HepG2 (cell line): ENCODE results near the gene SRF. TPM values are rescaled to one million over a fixed set of nuclear protein-coding genes. Genes with fewer than 3 reads are reported as not detected.

Source experiments
- ARID4A ChIP-seq: sonication (generic); formaldehyde crosslinking; IDR thresholded peaks from 2 replicates; pipeline ENCODE4 v1.5.0; 2020; ENCODE audit warnings: mild to moderate bottlenecking, missing genetic modification reagents, borderline replicate concordance
- ERF ChIP-seq: IDR thresholded peaks from 2 replicates; pipeline ENCODE4 v1.6.1; 2018; ENCODE audit warnings: missing biosample characterization, missing genetic modification reagents
- GRHL1 ChIP-seq: sonication (generic); formaldehyde crosslinking; conservative IDR thresholded peaks from 2 replicates; pipeline ENCODE4 v1.8.0; 2022; ENCODE audit warnings: missing genetic modification reagents
- HNRNPUL1 ChIP-seq: fragments of 200-400 bp; formaldehyde crosslinking; IDR thresholded peaks from 2 replicates; pipeline ENCODE4 v1.6.1; 2017; ENCODE audit warnings: low read depth, mild to moderate bottlenecking, low read length, moderate library complexity
- IRF1 ChIP-seq: sonication (generic); formaldehyde crosslinking; IDR thresholded peaks from 2 replicates; pipeline ENCODE4 v1.4.0; 2020; ENCODE audit warnings: low read depth, mild to moderate bottlenecking, missing genetic modification reagents
- MIER3 ChIP-seq: IDR thresholded peaks from 2 replicates; pipeline ENCODE4 v1.6.1; 2016; ENCODE audit warnings: missing compliant biosample characterization, borderline replicate concordance
- NFATC3 ChIP-seq: sonication (generic); formaldehyde crosslinking; IDR thresholded peaks from 2 replicates; pipeline ENCODE4 v1.5.1; 2020; ENCODE audit warnings: mild to moderate bottlenecking, missing genetic modification reagents
- TCF7L2 ChIP-seq: IDR thresholded peaks from 2 replicates; pipeline ENCODE4 v1.6.1; 2011; ENCODE audit warnings: mild to moderate bottlenecking, low read depth, low read length, moderate library complexity
- YY1 ChIP-seq: IDR thresholded peaks from 2 replicates; pipeline ENCODE4 v1.6.1; 2011; ENCODE audit warnings: low read length, low read depth, moderate library complexity, mild to moderate bottlenecking; ENCODE audit not compliant: insufficient read depth, insufficient replicate concordance
- ZBTB39 ChIP-seq: sonication (generic); formaldehyde crosslinking; IDR thresholded peaks from 2 replicates; pipeline ENCODE4 v1.5.0; 2020; ENCODE audit warnings: missing genetic modification reagents
- ZNF343 ChIP-seq: sonication (generic); formaldehyde crosslinking; IDR thresholded peaks from 2 replicates; pipeline ENCODE4 v1.4.0; 2020; ENCODE audit warnings: mild to moderate bottlenecking, missing genetic modification reagents
- ZNF383 ChIP-seq: sonication (generic); formaldehyde crosslinking; IDR thresholded peaks from 2 replicates; pipeline ENCODE4 v1.4.0; 2020; ENCODE audit warnings: missing genetic modification reagents, mild to moderate bottlenecking, borderline replicate concordance
- ZNF772 ChIP-seq: sonication (generic); formaldehyde crosslinking; IDR thresholded peaks from 2 replicates; pipeline ENCODE4 v1.5.0; 2020; ENCODE audit warnings: mild to moderate bottlenecking, missing genetic modification reagents
- polyA plus RNA-seq, 8 experiments: library from polyadenylated mRNA; depleted of rRNA in 3 of 8; stranded (reverse) in 7 of 8; unstranded in 1 of 8; fragments of >200 nt; fragmentation: Illumina TruSeq in 4 of 8; extraction: Trizol in 4 of 8; gene quantifications; 2 replicates each; pipeline versions ENCODE4 v1.2.1 to v1.2.3, GENCODE V29; 2011 to 2016; ENCODE audit warnings: low read depth in 4 of 8, missing spikeins in 1 of 8, mixed read lengths in 1 of 8; ENCODE audit not compliant: insufficient read depth in 1 of 8
- total RNA-seq, 5 experiments: library from RNA; depleted of rRNA; stranded (reverse); fragments of >200 nt; fragmentation: Illumina TruSeq; extraction: Trizol; gene quantifications; 2 replicates each; pipeline ENCODE4 v1.2.3, GENCODE V29; 2016; ENCODE audit warnings: low read depth in 1 of 5
- TF ChIP-seq, protein P1 (sequence below): sonication (generic); formaldehyde crosslinking; conservative IDR thresholded peaks from 2 replicates; pipeline ENCODE4 v1.4.0; 2020; ENCODE audit warnings: mild to moderate bottlenecking, missing genetic modification reagents, moderate library complexity

The SRF gene
- total and polyA plus RNA-seq, 2 of the 13 experiments (the other 11 are each of a cell fraction or from before 2014, with no cell fraction given), result 25.5 to 44.1 TPM

DNA sequence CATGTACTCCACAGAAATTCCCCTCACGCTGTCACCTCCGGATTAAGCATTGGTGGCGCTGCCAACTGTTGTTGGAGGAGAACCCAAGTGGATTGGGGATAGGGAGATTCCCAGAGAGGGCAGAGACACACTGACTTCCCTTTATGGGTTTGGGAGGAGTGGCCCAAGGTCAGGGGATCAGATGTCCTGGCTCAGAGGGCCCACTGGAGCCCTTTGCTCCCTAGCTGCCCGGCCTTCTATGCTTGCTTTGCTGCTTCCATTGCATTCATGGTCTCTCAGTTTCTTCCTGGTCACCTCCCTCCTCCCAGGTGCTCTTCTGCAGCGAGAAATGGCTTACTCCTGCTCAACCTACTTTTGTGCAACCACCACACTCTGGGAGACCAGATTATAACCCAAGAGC lies 25.3 kb downstream of the SRF start (continued):
- TF ChIP-seq IRF1 (CRISPR knock-in tag) (no peak), HNRNPUL1 (no peak), ARID4A (CRISPR knock-in tag) (0 out of 2 replicates have a peak, but pooled peaks have one; percentile 14), ZNF343 (CRISPR knock-in tag) (no peak), ZNF383 (CRISPR knock-in tag) (no peak), ZBTB39 (CRISPR knock-in tag) (no peak), ERF (CRISPR knock-in tag) (no peak), MIER3 (CRISPR knock-in tag) (no peak), YY1 (no peak), TCF7L2 (no peak), GRHL1 (CRISPR knock-in tag) (no peak), ZNF772 (CRISPR knock-in tag) (no peak), NFATC3 (no peak)
- TF ChIP-seq, protein P1, sequence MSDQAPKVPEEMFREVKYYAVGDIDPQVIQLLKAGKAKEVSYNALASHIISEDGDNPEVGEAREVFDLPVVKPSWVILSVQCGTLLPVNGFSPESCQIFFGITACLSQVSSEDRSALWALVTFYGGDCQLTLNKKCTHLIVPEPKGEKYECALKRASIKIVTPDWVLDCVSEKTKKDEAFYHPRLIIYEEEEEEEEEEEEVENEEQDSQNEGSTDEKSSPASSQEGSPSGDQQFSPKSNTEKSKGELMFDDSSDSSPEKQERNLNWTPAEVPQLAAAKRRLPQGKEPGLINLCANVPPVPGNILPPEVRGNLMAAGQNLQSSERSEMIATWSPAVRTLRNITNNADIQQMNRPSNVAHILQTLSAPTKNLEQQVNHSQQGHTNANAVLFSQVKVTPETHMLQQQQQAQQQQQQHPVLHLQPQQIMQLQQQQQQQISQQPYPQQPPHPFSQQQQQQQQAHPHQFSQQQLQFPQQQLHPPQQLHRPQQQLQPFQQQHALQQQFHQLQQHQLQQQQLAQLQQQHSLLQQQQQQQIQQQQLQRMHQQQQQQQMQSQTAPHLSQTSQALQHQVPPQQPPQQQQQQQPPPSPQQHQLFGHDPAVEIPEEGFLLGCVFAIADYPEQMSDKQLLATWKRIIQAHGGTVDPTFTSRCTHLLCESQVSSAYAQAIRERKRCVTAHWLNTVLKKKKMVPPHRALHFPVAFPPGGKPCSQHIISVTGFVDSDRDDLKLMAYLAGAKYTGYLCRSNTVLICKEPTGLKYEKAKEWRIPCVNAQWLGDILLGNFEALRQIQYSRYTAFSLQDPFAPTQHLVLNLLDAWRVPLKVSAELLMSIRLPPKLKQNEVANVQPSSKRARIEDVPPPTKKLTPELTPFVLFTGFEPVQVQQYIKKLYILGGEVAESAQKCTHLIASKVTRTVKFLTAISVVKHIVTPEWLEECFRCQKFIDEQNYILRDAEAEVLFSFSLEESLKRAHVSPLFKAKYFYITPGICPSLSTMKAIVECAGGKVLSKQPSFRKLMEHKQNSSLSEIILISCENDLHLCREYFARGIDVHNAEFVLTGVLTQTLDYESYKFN (CRISPR knock-in tag), result peak; percentile 38; the same call in 1 of the 2 replicates
